Natural killer cell (primary cell): ENCODE data around the gene KRTAP12-1. TPM values are rescaled to one million over a fixed set of nuclear protein-coding genes. Genes with fewer than 3 reads are reported as not detected.
"Not testable (repeated sequence)": the region's sequence is repeated elsewhere in the genome, so short reads cannot be mapped to it uniquely, and the experiment has no call there.

Experiments
- ATAC-seq, 3 donors: fragments of 150-1000 bp in 2 of 3; fragments of 200-7000 bp in 1 of 3; cut with Tn5 transposase; 1 replicate in 1 of 3; 2 replicates in 2 of 3; pipeline ENCODE4 v1.10.0; 2021; ENCODE audit warnings: mild to moderate bottlenecking in 2 of 3, moderate library complexity in 2 of 3
- DNase-seq, 2 donors: peaks; one replicate each; pipeline versions ENCODE4 v3.0.0 to v3.0.0-alpha.2; 2013 to 2021; ENCODE audit warnings: mixed read lengths in 1 of 2
- H3K27ac ChIP-seq: one replicate; pipeline ENCODE4 v1.5.1; 2013; ENCODE audit warnings: mild to moderate bottlenecking, low read length
- H3K27me3 ChIP-seq: one replicate; pipeline ENCODE4 v1.6.1; 2013; ENCODE audit warnings: low read length; ENCODE audit not compliant: control insufficient read depth, insufficient read depth
- H3K36me3 ChIP-seq: one replicate; pipeline ENCODE4 v1.6.1; 2013; ENCODE audit warnings: low read length; ENCODE audit not compliant: control insufficient read depth, insufficient read depth
- H3K4me1 ChIP-seq: one replicate; pipeline ENCODE4 v1.6.1; 2013; ENCODE audit warnings: low read length; ENCODE audit not compliant: control insufficient read depth, insufficient read depth
- H3K4me3 ChIP-seq: one replicate; pipeline ENCODE4 v1.5.1; 2013; ENCODE audit warnings: low read length
- H3K9me3 ChIP-seq: one replicate; pipeline ENCODE4 v1.6.1; 2013; ENCODE audit warnings: low read length; ENCODE audit not compliant: control insufficient read depth, insufficient read depth
- H3K27ac Mint-ChIP-seq, 2 donors: one replicate each; pipeline ENCODE4 v1.8.0; 2022; ENCODE audit warnings: mild to moderate bottlenecking in 2 of 2, mixed read lengths in 2 of 2, moderate library complexity in 1 of 2
- H3K27me3 Mint-ChIP-seq, 2 donors: one replicate each; pipeline ENCODE4 v1.8.0; 2022; ENCODE audit warnings: low read depth in 2 of 2, mixed read lengths in 2 of 2
- H3K36me3 Mint-ChIP-seq: one replicate; pipeline ENCODE4 v1.8.0; 2022; ENCODE audit warnings: mixed read lengths
- H3K4me1 Mint-ChIP-seq, 2 donors: one replicate each; pipeline ENCODE4 v1.8.0; 2022; ENCODE audit warnings: mixed read lengths in 2 of 2
- H3K4me3 Mint-ChIP-seq: one replicate; pipeline ENCODE4 v1.8.0; 2022; ENCODE audit warnings: mild to moderate bottlenecking, moderate library complexity, mixed read lengths
- H3K9me3 Mint-ChIP-seq, 2 donors: one replicate each; pipeline ENCODE4 v1.8.0; 2022; ENCODE audit warnings: mixed read lengths in 2 of 2
- WGBS: methylation state at CpG from one replicate; pipeline ENCODE4 v1.1.7; 2013; ENCODE audit warnings: missing lambda C conversion rate; ENCODE audit not compliant: insufficient coverage; 5-methylcytosine and 5-hydroxymethylcytosine counted together
- intact Hi-C: fragments of 100-400 bp; cut with micrococcal nuclease; formaldehyde crosslinking; loops from one replicate; pipeline ENCODE4 v1.14.2; 2022
- total RNA-seq, 4 donors: library from RNA; stranded (reverse); fragments of 120-200 nt in 1 of 4; gene quantifications; one replicate each; pipeline versions ENCODE4 v1.2.3 to v1.2.4, GENCODE V29; 2013 to 2022
- TF ChIP-seq, protein P1 (sequence below): fragments of 200-600 bp; IDR thresholded peaks from one replicate; pipeline ENCODE4 v1.8.0; 2022; ENCODE audit warnings: antibody characterized with exemption

The KRTAP12-1 gene
- total RNA-seq, 3 donors from 2014 or later (not counting 1 experiment from before 2014, with no cell fraction given) = not detected

DNA sequence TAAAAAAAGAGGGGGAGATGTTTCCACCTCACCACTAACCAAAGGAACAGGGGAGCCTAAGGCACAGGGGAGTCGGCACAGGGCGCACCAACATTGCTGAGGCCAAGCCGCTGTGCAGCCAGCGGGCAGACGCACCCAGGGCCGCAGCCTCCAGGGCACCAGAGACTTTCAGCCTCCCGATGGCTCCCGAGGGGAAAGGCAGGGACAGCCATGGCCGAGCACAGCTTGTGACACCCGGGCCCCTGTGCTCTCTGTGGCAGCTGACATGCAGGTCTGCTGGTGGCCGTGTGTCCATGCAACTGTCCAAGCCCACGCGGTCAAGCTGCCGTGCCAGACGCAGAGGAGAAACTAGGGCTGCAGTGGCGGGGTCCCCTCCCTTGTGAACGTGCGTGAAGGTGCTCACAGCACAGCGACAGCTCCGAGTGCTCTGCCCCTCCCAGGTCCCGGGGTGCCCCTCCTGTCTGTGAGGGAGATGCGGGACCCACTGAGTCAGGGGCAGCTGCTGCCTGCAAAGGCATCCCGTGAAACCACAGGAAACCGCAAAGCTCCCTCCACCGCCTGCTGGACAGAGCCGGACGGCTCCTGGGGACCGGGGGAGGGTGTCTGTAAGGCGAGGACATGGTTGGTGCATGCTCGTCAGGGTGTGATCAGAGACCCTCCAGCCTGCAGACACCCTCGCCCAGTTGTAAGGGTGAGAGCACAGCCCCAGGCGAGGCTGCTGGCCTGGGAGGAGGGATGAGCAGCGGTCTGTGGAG is 33.2 kb downstream of the KRTAP12-1 start:
- Mint-ChIP-seq H3K4me3 (no peak overlapping the region), H3K9me3 (peaks cover 4 to 10% of the 10 kb centered on the region in 2 donors), H3K27me3 (peaks cover 5 to 9% of the 10 kb centered on the region in 2 donors), H3K4me1 (peaks cover 3 to 14% of the 10 kb centered on the region in 2 donors), H3K27ac (no peak overlapping the region), H3K36me3 (peaks cover 11% of the 10 kb centered on the region)
- Histone ChIP-seq H3K9me3 (peaks cover 11% of the 10 kb centered on the region), H3K27ac (no peak overlapping the region), H3K36me3 (no peaks in the 10 kb centered on the region), H3K27me3 (peaks cover 2% of the 10 kb centered on the region), H3K4me3 (no peak overlapping the region), H3K4me1 (peaks cover 8% of the 10 kb centered on the region)
- intact Hi-C loops = no loop called here
- DNase-seq (no peak), ATAC-seq (no peak)
- TF ChIP-seq, protein P1, sequence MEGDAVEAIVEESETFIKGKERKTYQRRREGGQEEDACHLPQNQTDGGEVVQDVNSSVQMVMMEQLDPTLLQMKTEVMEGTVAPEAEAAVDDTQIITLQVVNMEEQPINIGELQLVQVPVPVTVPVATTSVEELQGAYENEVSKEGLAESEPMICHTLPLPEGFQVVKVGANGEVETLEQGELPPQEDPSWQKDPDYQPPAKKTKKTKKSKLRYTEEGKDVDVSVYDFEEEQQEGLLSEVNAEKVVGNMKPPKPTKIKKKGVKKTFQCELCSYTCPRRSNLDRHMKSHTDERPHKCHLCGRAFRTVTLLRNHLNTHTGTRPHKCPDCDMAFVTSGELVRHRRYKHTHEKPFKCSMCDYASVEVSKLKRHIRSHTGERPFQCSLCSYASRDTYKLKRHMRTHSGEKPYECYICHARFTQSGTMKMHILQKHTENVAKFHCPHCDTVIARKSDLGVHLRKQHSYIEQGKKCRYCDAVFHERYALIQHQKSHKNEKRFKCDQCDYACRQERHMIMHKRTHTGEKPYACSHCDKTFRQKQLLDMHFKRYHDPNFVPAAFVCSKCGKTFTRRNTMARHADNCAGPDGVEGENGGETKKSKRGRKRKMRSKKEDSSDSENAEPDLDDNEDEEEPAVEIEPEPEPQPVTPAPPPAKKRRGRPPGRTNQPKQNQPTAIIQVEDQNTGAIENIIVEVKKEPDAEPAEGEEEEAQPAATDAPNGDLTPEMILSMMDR = no peak
- WGBS = 81% methylated on average over 33 of the region's 33 CpGs

DNA sequence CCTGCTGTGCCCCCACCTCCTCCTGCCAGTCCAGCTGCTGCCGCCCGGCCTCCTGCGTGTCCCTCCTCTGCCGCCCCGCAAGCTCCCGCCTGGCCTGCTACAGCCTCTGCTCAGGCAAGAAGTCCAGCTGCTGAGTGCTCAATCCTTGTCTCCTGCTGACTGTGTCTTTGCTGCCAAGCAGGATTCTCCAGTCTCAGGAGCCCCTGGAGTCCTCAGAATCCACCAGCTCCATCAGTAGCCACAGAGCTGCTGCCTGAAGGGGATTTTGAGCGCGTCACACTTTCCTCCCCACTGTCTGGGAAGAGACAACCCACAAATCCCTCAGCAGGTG is 34.8 kb downstream of the KRTAP12-1 start:
- Histone ChIP-seq H3K27me3 (peaks cover 2% of the 10 kb centered on the region), H3K36me3 (no peaks in the 10 kb centered on the region), H3K9me3 (peaks cover 13% of the 10 kb centered on the region), H3K4me1 (peaks cover 6% of the 10 kb centered on the region), H3K4me3 (no peak overlapping the region), H3K27ac (no peak overlapping the region)
- ATAC-seq = no peak
- H3K4me1 Mint-ChIP-seq = peaks cover 0 to 13% of the 10 kb centered on the region in 2 donors
- no peak overlapping the region for H3K27ac Mint-ChIP-seq
- intact Hi-C loops = no loop called here
- H3K27me3 Mint-ChIP-seq = peaks cover 5 to 9% of the 10 kb centered on the region in 2 donors
- WGBS = 72% methylated on average over 8 of the region's 8 CpGs
- DNase-seq = no peak
- peaks cover 4 to 10% of the 10 kb centered on the region in 2 donors for H3K9me3 Mint-ChIP-seq
- H3K4me3 Mint-ChIP-seq = no peak overlapping the region
- peaks cover 11% of the 10 kb centered on the region for H3K36me3 Mint-ChIP-seq
- TF ChIP-seq, protein P1 = no peak

DNA sequence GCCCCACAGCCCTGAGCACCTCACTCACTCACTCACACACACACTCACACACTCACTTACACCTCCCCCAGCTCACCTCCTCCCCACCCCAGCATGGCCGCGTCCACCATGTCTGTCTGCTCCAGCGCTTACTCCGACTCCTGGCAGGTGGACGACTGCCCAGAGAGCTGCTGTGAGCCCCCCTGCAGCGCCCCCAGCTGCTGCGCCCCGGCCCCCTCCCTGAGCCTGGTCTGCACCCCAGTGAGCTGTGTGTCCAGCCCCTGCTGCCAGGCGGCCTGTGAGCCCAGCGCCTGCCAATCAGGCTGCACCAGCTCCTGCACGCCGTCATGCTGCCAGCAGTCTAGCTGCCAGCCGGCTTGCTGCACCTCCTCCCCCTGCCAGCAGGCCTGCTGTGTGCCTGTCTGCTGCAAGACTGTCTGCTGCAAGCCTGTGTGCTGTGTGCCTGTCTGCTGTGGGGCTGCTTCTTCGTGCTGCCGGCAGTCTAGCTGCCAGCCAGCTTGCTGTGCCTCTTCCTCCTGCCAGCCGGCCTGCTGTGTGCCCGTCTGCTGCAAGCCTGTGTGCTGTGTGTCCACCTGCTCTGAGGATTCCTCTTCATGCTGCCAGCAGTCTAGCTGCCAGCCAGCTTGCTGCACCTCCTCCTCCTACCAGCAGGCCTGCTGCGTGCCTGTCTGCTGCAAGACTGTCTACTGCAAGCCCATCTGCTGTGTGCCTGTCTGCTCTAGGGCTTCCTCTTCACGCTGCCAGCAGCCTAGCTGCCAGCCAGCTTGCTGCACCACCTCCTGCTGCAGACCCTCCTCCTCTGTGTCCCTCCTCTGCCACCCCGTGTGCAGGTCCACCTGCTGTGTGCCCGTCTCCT is 35.4 kb downstream of the KRTAP12-1 start, which contains the start of gene KRTAP10-11:
KRTAP10-11 (plus strand) TSS at position 49 of the 856 bp plus-strand sequence; CDS start at position 94, 45 bp downstream.
- peaks cover 13% of the 10 kb centered on the region for H3K9me3 ChIP-seq
- H3K27me3 ChIP-seq, H3K36me3 ChIP-seq, ATAC-seq, H3K27me3 Mint-ChIP-seq, H3K27ac Mint-ChIP-seq, H3K9me3 Mint-ChIP-seq, intact Hi-C loops, H3K4me1 ChIP-seq, DNase-seq, H3K4me3 Mint-ChIP-seq, H3K4me3 ChIP-seq, H3K27ac ChIP-seq: not testable (repeated sequence)
- 80% methylated on average over 21 of the region's 21 CpGs for WGBS
- Mint-ChIP-seq H3K4me1 (peaks cover 0 to 12% of the 10 kb centered on the region in 2 donors), H3K36me3 (peaks cover 11% of the 10 kb centered on the region)

DNA sequence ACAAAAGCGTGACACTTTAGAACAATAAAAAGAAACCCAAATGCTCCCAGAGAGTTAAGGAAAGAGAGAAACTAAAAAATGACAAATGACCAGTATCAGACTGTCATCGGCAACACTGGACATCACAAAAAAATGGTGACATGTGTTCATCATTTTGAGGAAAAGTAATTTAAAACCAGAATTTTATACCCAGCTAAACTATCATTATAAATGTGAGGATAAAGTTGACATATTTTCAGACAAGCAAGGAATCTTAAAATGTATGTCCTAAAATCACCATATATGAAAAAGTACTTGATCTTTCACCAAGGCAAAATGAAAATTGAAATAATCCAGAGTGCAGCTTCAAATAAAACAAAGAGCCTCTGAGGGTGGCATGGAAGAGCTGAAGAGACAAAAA is 37.1 kb downstream of the KRTAP12-1 start:
- no peak for DNase-seq
- intact Hi-C loops = no loop called here
- Mint-ChIP-seq H3K9me3 (peaks cover 4 to 16% of the 10 kb centered on the region in 2 donors), H3K36me3 (peaks cover 11% of the 10 kb centered on the region), H3K4me3 (no peak overlapping the region), H3K27ac (no peak overlapping the region), H3K4me1 (peaks cover 0 to 9% of the 10 kb centered on the region in 2 donors), H3K27me3 (peaks cover 12 to 20% of the 10 kb centered on the region in 2 donors)
- Histone ChIP-seq H3K4me1 (peaks cover 6% of the 10 kb centered on the region), H3K27me3 (peaks cover 2% of the 10 kb centered on the region), H3K9me3 (peaks cover 17% of the 10 kb centered on the region), H3K36me3 (no peaks in the 10 kb centered on the region), H3K27ac (no peak overlapping the region), H3K4me3 (no peak overlapping the region)
- ATAC-seq = no peak
- TF ChIP-seq, protein P1 = no peak
- WGBS = no CpG with 5 or more reads among the region's 2 CpGs
